ENCODE measurements around the gene PKNOX2.

DNA sequence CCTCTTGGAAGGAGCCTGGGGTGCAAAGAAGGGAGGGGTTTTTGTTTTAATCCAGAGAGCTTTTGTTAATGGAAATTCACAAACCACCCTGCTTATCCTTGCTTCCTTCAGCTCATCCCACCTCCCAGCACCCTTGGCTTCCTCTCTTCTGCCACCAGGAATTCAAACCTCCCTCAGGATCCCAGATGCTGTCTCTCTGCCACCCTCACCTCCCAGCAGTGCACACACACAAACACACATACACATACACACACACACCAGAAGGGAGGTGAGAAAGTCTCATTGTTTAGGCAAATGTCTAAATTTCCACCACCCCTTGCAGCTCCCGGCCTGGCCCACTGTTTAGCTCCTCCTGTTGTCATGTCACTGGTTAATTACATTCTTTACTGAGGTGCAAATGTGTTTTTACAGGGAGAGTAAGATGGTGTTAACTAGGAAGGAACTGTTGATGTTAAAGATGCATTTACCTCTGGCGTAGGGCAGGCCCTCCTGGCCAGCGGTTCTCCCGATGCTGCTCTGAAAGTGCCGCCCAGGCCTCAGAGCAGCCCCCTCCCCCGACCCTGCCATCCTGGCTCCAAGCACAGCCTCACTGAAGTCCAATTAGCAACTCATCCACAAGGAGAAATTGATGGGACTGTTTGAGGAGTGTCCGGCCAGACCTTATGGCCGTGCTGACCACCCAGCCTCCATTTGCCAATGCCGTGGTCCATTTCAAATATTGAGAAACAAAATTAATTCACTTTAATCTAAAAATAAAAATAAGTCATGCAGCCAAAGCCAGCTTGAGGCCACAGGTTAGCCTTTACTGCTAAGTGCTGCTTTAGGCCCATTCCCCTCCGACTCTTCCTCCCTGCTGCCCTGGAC lies 166.1 kb downstream of the PKNOX2 start:
- TF ChIP-seq POLR2AphosphoS5 (IDR thresholded peaks at IDR 0.05): no peak
- no peak for TF ChIP-seq CTCF (IDR thresholded peaks at IDR 0.05)
- TF ChIP-seq EP300 (IDR thresholded peaks at IDR 0.05): no peak
- TF ChIP-seq POLR2A (IDR thresholded peaks at IDR 0.05): no peak

Measured in sigmoid colon (tissue), 4 donors.